ENCODE data around the gene ATG4D.

ATG4D gene

GRCh38 chr19:10580979-10581631, 37.4 kb downstream of the ATG4D start:
- peak; percentile 81 for DNase-seq (ENCODE audit: low spot score)

- DNase-seq (ENCODE audit: low spot score) = no peak
Measured at GRCh38 chr19:10582091-10582490, 38.4 kb downstream of the ATG4D start.

GRCh38 chr19:10583036-10583776, 39.5 kb downstream of the ATG4D start:
- no peak for DNase-seq (ENCODE audit: low spot score)

GRCh38 chr19:10586396-10586795, 42.7 kb downstream of the ATG4D start:
- DNase-seq (ENCODE audit: low spot score) = no peak

GRCh38 chr19:10587022-10587838, 43.5 kb downstream of the ATG4D start, which contains the start of gene AP1M2:
Gene AP1M2 (minus strand): TSS chr19:10587312. CDS start chr19:10587231, 81 bp downstream.
- DNase-seq (ENCODE audit: low spot score) = peak; percentile 78

DNA sequence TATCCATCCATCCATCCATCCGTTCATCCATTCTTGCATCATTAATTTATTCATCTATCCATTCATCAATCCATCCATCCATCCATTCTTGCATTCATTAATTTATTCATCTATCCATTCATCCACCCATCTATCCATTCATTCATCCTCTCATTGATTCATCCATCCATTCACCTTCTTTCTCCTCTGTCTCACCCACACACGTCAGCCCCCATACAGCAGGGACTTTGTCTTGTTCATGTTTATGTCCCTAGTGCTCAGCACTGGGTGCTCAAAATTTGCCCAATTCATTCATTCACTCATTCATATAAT, 44.1 kb downstream of the ATG4D start:
- DNase-seq (ENCODE audit: low spot score) = no peak

GRCh38 chr19:10593148-10593547, 49.4 kb downstream of the ATG4D start:
- DNase-seq (ENCODE audit: low spot score) = no peak

GRCh38 chr19:10593820-10594637, 50.3 kb downstream of the ATG4D start:
- DNase-seq (ENCODE audit: low spot score) = no peak

GRCh38 chr19:10600149-10600548, 56.4 kb downstream of the ATG4D start:
- DNase-seq (ENCODE audit: low spot score) = no peak

DNA sequence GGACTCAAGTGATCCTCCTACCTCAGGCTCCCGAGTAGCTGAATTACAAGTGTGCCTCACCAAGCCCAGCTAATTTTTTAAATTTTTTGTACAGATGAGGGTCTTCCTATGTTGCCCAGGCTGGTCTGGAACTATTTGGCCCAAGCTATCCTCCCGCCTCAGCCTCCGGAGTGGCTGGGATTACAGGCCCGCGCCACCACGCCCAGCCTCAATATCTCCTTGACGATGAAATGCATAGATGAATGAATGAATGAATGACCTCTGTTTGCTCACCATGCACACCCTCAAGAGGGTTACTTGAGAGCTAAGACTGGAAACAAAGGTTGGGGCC, 58.3 kb downstream of the ATG4D start:
- DNase-seq (ENCODE audit: low spot score) = no peak

- peak; percentile 99 for DNase-seq (ENCODE audit: low spot score)
Measured at GRCh38 chr19:10602330-10603083, 58.8 kb downstream of the ATG4D start.

Data from iPS-NIHi11 (cell line).